SK-N-SH (cell line): ENCODE results near the gene LRIG1. TPM values are rescaled to one million over a fixed set of nuclear protein-coding genes. Genes with fewer than 3 reads are reported as not detected.
A peak's percentile ranks its signal among the peaks of the same experiment; 100 is the strongest.

Experiments used
- CTCF ChIA-PET: fragments of 300-600, 350-600 bp; formaldehyde crosslinking; extraction: SDS; loops from one replicate; lab custom pipeline; 2021; lab: Yijun Ruan, JAX
- POLR2A ChIA-PET: fragments of 350-600 bp; sonication (Branson Sonifier 250); formaldehyde crosslinking; extraction: SDS; loops from one replicate; lab custom pipeline; 2020; ENCODE audit warnings: antibody characterized with exemption, inconsistent platforms; lab: Yijun Ruan, JAX
- DNase-seq: peaks from one replicate; pipeline ENCODE4 v3.0.0; 2012
- H2AFZ ChIP-seq: fragments of 200-600 bp; sonication (generic); 2 replicates; pipeline ENCODE4 v1.8.1; 2016; ENCODE audit warnings: antibody characterized with exemption, mild to moderate bottlenecking, low read depth
- H3F3A ChIP-seq: fragments of 200-600 bp; sonication (generic); replicated peaks from 2 replicates; pipeline ENCODE3; 2016; ENCODE audit warnings: antibody characterized with exemption, mild to moderate bottlenecking; ENCODE audit not compliant: insufficient read depth
- H3K27ac ChIP-seq, 2 experiments: fragments of 200-500 bp in 1 of 2; fragments of 200-600 bp in 1 of 2; sonication (Bioruptor generic) in 1 of 2; sonication (generic), shearing (Covaris generic) in 1 of 2; 2 replicates each; pipeline versions ENCODE4 v1.5.1 to v1.6.1; 2014 to 2016; ENCODE audit warnings: low read depth in 2 of 2, inconsistent platforms in 1 of 2, low read length in 1 of 2, mild to moderate bottlenecking in 1 of 2, mixed read lengths in 1 of 2
- H3K27me3 ChIP-seq: fragments of 200-600 bp; sonication (generic), shearing (Covaris generic); 2 replicates; pipeline ENCODE4 v1.6.1; 2016; ENCODE audit warnings: mixed run types; ENCODE audit not compliant: insufficient read depth
- H3K36me3 ChIP-seq, 2 experiments: fragments of 200-500 bp in 1 of 2; fragments of 200-600 bp in 1 of 2; sonication (Bioruptor generic) in 1 of 2; sonication (generic) in 1 of 2; replicated peaks in 1 of 2; 2 replicates each; pipeline versions ENCODE3 to v1.5.1; 2014 to 2016; ENCODE audit warnings: low read length in 1 of 2, mild to moderate bottlenecking in 1 of 2; ENCODE audit not compliant: insufficient read depth in 2 of 2, control insufficient read depth in 1 of 2
- H3K4me1 ChIP-seq, 2 experiments: fragments of 200-500 bp in 1 of 2; fragments of 200-600 bp in 1 of 2; sonication (Bioruptor generic) in 1 of 2; sonication (generic), shearing (Covaris generic) in 1 of 2; 2 replicates each; pipeline versions ENCODE4 v1.5.1 to v1.6.1; 2014 to 2016; ENCODE audit warnings: low read depth in 1 of 2, low read length in 1 of 2, mixed run types in 1 of 2; ENCODE audit not compliant: insufficient read depth in 2 of 2, control insufficient read depth in 1 of 2
- H3K4me2 ChIP-seq: fragments of 200-600 bp; sonication (generic), shearing (Covaris generic); 2 replicates; pipeline ENCODE4 v1.6.1; 2017; ENCODE audit warnings: mixed run types
- H3K4me3 ChIP-seq, 2 experiments: fragments of 200-500 bp in 1 of 2; fragments of 200-600 bp in 1 of 2; sonication (Bioruptor generic) in 1 of 2; sonication (generic), shearing (Covaris generic) in 1 of 2; 2 replicates each; pipeline versions ENCODE4 v1.5.1 to v1.8.1; 2014 to 2016; ENCODE audit warnings: low read depth in 2 of 2, inconsistent platforms in 1 of 2, low read length in 1 of 2, mild to moderate bottlenecking in 1 of 2, mixed read lengths in 1 of 2, moderate library complexity in 1 of 2
- H3K79me2 ChIP-seq: fragments of 200-600 bp; sonication (generic); 2 replicates; pipeline ENCODE4 v1.8.1; 2017; ENCODE audit warnings: mild to moderate bottlenecking; ENCODE audit not compliant: insufficient read depth
- H3K9ac ChIP-seq: fragments of 200-600 bp; sonication (generic); 2 replicates; pipeline ENCODE4 v1.6.1; 2017; ENCODE audit warnings: mixed run types
- H3K9me2 ChIP-seq: fragments of 200-600 bp; sonication (generic); 2 replicates; pipeline ENCODE4 v1.6.1; 2017; ENCODE audit warnings: mixed run types
- H3K9me3 ChIP-seq: fragments of 200-600 bp; sonication (generic); 2 replicates; pipeline ENCODE4 v1.6.1; 2017; ENCODE audit warnings: mixed run types, mild to moderate bottlenecking, moderate library complexity
- H4K20me1 ChIP-seq: fragments of 200-600 bp; sonication (generic); 2 replicates; pipeline ENCODE4 v1.6.1; 2017; ENCODE audit warnings: mild to moderate bottlenecking, mixed run types; ENCODE audit not compliant: insufficient read depth
- CTCF ChIP-seq: fragments of 200-600 bp; sonication (generic); IDR thresholded peaks from 2 replicates; pipeline ENCODE4 v1.6.1; 2017; ENCODE audit warnings: antibody characterized with exemption, mild to moderate bottlenecking, moderate library complexity
- EP300 ChIP-seq, 2 experiments: IDR thresholded peaks; 2 replicates each; pipeline versions ENCODE4 v1.4.0 to v1.6.1; 2012; ENCODE audit warnings: borderline replicate concordance in 1 of 2, low read depth in 1 of 2, low read length in 1 of 2
- FOSL2 ChIP-seq: IDR thresholded peaks from 2 replicates; pipeline ENCODE4 v1.4.0; 2012; ENCODE audit warnings: low read depth, mild to moderate bottlenecking, moderate library complexity, borderline replicate concordance
- FOXM1 ChIP-seq: IDR thresholded peaks from 2 replicates; pipeline ENCODE4 v1.4.0; 2012; ENCODE audit warnings: low read depth, mild to moderate bottlenecking
- MEF2A ChIP-seq: IDR thresholded peaks from 2 replicates; pipeline ENCODE4 v1.4.0; 2012; ENCODE audit warnings: low read depth, borderline replicate concordance
- NFIC ChIP-seq: IDR thresholded peaks from 2 replicates; pipeline ENCODE4 v1.4.0; 2012; ENCODE audit warnings: borderline replicate concordance
- PBX3 ChIP-seq: IDR thresholded peaks from 2 replicates; pipeline ENCODE4; 2012
- RCOR1 ChIP-seq: fragments of 150-350 bp; IDR thresholded peaks from 2 replicates; pipeline ENCODE4 v1.6.1; 2017; ENCODE audit warnings: antibody characterized with exemption, low read length
- RFX5 ChIP-seq: IDR thresholded peaks from 2 replicates; pipeline ENCODE4 v1.6.1; 2012; ENCODE audit warnings: mild to moderate bottlenecking, improper control_type of control experiment, low read length
- TCF12 ChIP-seq: IDR thresholded peaks from 2 replicates; pipeline ENCODE4 v1.4.0; 2012
- WGBS: methylation state at CpG from one replicate; pipeline ENCODE4 v1.1.6; 2017; ENCODE audit warnings: low lambda C conversion rate; 5-methylcytosine and 5-hydroxymethylcytosine counted together
- polyA plus RNA-seq, 3 experiments: library from polyadenylated mRNA; depleted of rRNA; stranded (reverse); fragments of >200 nt; gene quantifications; 2 replicates each; pipeline ENCODE4 v1.2.3, GENCODE V29; 2012

Gene LRIG1
- polyA plus RNA-seq, 1 of the 3 experiments (the other 2 are of a cell fraction), result 1.7 TPM

GRCh38 chr3:66405701-66406091, 95.1 kb downstream of the LRIG1 start:
- no peaks in the 10 kb centered on the region for H3K9me2 ChIP-seq
- peak; percentile 70 for TF ChIP-seq NFIC
- TF ChIP-seq EP300 (IDR thresholded peaks at IDR 0.05; ENCODE audit: borderline replicate concordance in 1 of 2, low read depth in 1 of 2, low read length in 1 of 2), result no peak
- no peak for TF ChIP-seq PBX3
- TF ChIP-seq MEF2A, result no peak
- TF ChIP-seq TCF12, result peak; percentile 79
- TF ChIP-seq RCOR1, result no peak
- TF ChIP-seq FOSL2, result peak; percentile 75; the same call in 1 of the 2 replicates
- WGBS, result 70% methylated on average over 10 of the region's 11 CpGs
- H3K4me2 ChIP-seq, result no peak overlapping the region
- no peaks in the 10 kb centered on the region for H3K36me3 ChIP-seq
- no peak for DNase-seq
- H3K9ac ChIP-seq, result no peak overlapping the region
- H3K27ac ChIP-seq, result no peak overlapping the region
- CTCF ChIA-PET, result interaction anchor here (1.2 to 6.5 kb wide), 6 partner anchors 8 to 411 kb away, joined by 4 to 70 read pairs (median 19); no protein-coding TSS in a partner anchor
- POLR2A ChIA-PET, result no interaction called here
- H3K9me3 ChIP-seq, result no peaks in the 10 kb centered on the region
- H4K20me1 ChIP-seq, result no peaks in the 10 kb centered on the region
- H3F3A ChIP-seq, result no peaks in the 10 kb centered on the region
- H3K27me3 ChIP-seq, result no peaks in the 10 kb centered on the region
- H2AFZ ChIP-seq, result no peak overlapping the region
- H3K79me2 ChIP-seq, result no peaks in the 10 kb centered on the region
- H3K4me3 ChIP-seq, result no peak overlapping the region
- H3K4me1 ChIP-seq, result peaks cover 2 to 5% of the 10 kb centered on the region in 2 experiments; a peak in 2 of 4 replicates

- DNase-seq, result no peak
- no peaks in the 10 kb centered on the region for H3K9me2 ChIP-seq
- TF ChIP-seq RFX5 (no peak), FOXM1 (no peak), CTCF (no peak)
- no peak overlapping the region for H3K27ac ChIP-seq
- H4K20me1 ChIP-seq, result no peaks in the 10 kb centered on the region
- H3K27me3 ChIP-seq, result no peaks in the 10 kb centered on the region
- ChIA-PET POLR2A (interaction anchor here (1.0 kb wide), 1 partner anchor 12 kb away, joined by 3 read pairs; no protein-coding TSS in a partner anchor), CTCF (interaction anchor here (1.0 to 3.1 kb wide), 8 partner anchors 10 to 417 kb away, joined by 3 to 15 read pairs (median 5); no protein-coding TSS in a partner anchor)
- peaks cover 4 to 5% of the 10 kb centered on the region in 2 experiments; a peak in 2 of 4 replicates for H3K4me1 ChIP-seq
- no peaks in the 10 kb centered on the region for H3K9me3 ChIP-seq
- no peak overlapping the region for H3K9ac ChIP-seq
- no peak overlapping the region for H2AFZ ChIP-seq
- H3K36me3 ChIP-seq, result no peaks in the 10 kb centered on the region
- no peak overlapping the region for H3K4me2 ChIP-seq
- 97% methylated on average over 27 of the region's 32 CpGs for WGBS
- H3K4me3 ChIP-seq, result no peak overlapping the region
- H3K79me2 ChIP-seq, result no peaks in the 10 kb centered on the region
- H3F3A ChIP-seq, result no peaks in the 10 kb centered on the region
Measured at GRCh38 chr3:66404903-66405700, 95.7 kb downstream of the LRIG1 start.
